Lung (tissue), 12 donors: ENCODE results near the gene CNGB1. TPM values are rescaled to one million over a fixed set of nuclear protein-coding genes. Genes with fewer than 3 reads are reported as not detected.

Source experiments
- ATAC-seq: fragments of 200-7000 bp; cut with Tn5 transposase; one replicate; pipeline ENCODE4 v1.9.1; 2020; ENCODE audit warnings: moderate number of reproducible peaks; ENCODE audit not compliant: insufficient read depth, low FRiP score
- DNase-seq, 3 donors: peaks; one replicate each; pipeline ENCODE4 v3.0.0-alpha.2; 2013 to 2017
- H3K27ac ChIP-seq, 2 donors: one replicate each; pipeline ENCODE4 v1.5.1; 2013; ENCODE audit warnings: mild to moderate bottlenecking in 2 of 2, moderate library complexity in 2 of 2, control low read depth in 1 of 2, inconsistent platforms in 1 of 2, low read depth in 1 of 2, low read length in 1 of 2
- H3K27me3 ChIP-seq, 3 donors: one replicate each; pipeline ENCODE4 v1.5.1; 2013; ENCODE audit warnings: low read length in 2 of 3; ENCODE audit not compliant: control insufficient read depth in 3 of 3, insufficient read depth in 3 of 3
- H3K36me3 ChIP-seq, 4 donors: one replicate each; pipeline ENCODE4 v1.5.1; 2013; ENCODE audit warnings: low read length in 4 of 4, mild to moderate bottlenecking in 1 of 4, moderate library complexity in 1 of 4; ENCODE audit not compliant: control insufficient read depth in 4 of 4, insufficient read depth in 4 of 4
- H3K4me1 ChIP-seq, 5 donors: one replicate each; pipeline ENCODE4 v1.5.1; 2013; ENCODE audit warnings: low read length in 5 of 5, mild to moderate bottlenecking in 2 of 5, moderate library complexity in 1 of 5; ENCODE audit not compliant: control insufficient read depth in 5 of 5, insufficient read depth in 5 of 5
- H3K4me3 ChIP-seq: one replicate; pipeline ENCODE4 v1.5.1; 2013; ENCODE audit warnings: mild to moderate bottlenecking, control low read depth, moderate library complexity
- H3K9ac ChIP-seq, 2 donors: one replicate each; pipeline ENCODE4 v1.5.1; 2013; ENCODE audit warnings: low read length in 2 of 2, control low read depth in 1 of 2; ENCODE audit not compliant: insufficient read depth in 1 of 2
- H3K9me3 ChIP-seq, 4 donors: one replicate each; pipeline ENCODE4 v1.5.1; 2013; ENCODE audit warnings: low read length in 3 of 4, mild to moderate bottlenecking in 1 of 4, moderate library complexity in 1 of 4; ENCODE audit not compliant: control insufficient read depth in 4 of 4, insufficient read depth in 3 of 4
- WGBS, 2 donors: extraction: QIAGEN DNeasy Blood & Tissue Kit; methylation state at CpG; one replicate each; pipeline ENCODE4 v1.1.7; 2013; 5-methylcytosine and 5-hydroxymethylcytosine counted together
- polyA plus RNA-seq, 2 donors: library from polyadenylated mRNA; stranded (reverse); fragments of 200-250 nt; gene quantifications; one replicate each; pipeline ENCODE4 v1.2.1, GENCODE V29; 2013
- total RNA-seq, 2 donors: library from RNA; depleted of rRNA in 1 of 2; stranded (reverse); fragments of >200 nt in 1 of 2; gene quantifications; one replicate each; pipeline ENCODE4 v1.2.1, GENCODE V29; 2014 to 2021
- TF ChIP-seq, protein P1 (sequence below): IDR thresholded peaks from 2 replicates; pipeline ENCODE4 v1.5.1; 2012; ENCODE audit warnings: mild to moderate bottlenecking; ENCODE audit errors: control extremely low read depth, extremely low read depth
- donor health status: control.
- donor health status: control.
- donor health status: Bipolar disorder and iron deficiency.
- donor health status: healthy.
- donor health status: DM: yes; HTN: yes; CAD: no.

The CNGB1 gene
- total and polyA plus RNA-seq, 4 donors: 0.14 to 0.43 (median 0.19) TPM

DNA sequence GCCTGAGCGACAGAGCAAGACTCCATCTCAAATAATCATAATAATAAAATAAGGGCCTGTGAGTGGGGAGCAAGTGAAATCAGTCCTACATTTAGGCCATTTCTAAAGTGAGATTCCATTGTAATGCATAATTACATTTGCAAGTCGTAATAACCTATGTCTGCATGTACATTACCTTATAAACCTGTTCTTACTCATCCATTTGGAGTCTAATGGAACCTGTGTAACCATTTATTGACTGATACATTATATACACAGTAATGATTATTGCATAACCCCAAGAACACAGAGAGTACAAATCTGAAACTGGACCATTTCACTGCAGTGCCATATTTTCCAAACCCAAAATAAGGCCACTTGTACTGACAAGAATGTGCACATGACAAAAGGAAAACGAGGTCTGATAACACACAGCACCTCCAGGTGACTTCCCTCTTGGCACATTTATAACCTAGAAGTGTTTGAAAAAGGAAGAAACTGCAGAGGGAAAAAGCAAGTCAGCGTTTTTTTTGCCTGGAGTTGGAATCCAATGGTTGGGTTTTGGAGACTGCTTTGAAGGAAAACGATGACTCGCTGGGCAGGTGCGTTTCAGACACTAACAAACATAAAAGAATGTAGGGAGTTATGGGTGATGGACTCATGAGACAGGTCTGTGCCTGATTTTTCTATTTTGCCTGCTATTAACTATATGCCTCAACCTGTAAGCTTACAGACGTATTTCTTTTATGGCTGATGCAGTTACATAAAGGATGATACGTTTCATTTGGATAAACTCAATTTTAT is 105.0 kb downstream of the CNGB1 start:
- TF ChIP-seq, protein P1, sequence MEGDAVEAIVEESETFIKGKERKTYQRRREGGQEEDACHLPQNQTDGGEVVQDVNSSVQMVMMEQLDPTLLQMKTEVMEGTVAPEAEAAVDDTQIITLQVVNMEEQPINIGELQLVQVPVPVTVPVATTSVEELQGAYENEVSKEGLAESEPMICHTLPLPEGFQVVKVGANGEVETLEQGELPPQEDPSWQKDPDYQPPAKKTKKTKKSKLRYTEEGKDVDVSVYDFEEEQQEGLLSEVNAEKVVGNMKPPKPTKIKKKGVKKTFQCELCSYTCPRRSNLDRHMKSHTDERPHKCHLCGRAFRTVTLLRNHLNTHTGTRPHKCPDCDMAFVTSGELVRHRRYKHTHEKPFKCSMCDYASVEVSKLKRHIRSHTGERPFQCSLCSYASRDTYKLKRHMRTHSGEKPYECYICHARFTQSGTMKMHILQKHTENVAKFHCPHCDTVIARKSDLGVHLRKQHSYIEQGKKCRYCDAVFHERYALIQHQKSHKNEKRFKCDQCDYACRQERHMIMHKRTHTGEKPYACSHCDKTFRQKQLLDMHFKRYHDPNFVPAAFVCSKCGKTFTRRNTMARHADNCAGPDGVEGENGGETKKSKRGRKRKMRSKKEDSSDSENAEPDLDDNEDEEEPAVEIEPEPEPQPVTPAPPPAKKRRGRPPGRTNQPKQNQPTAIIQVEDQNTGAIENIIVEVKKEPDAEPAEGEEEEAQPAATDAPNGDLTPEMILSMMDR: no peak
- no peak overlapping the region for H3K27ac ChIP-seq
- WGBS, 2 donors: 69 to 78% methylated on average over 9 of the region's 9 CpGs
- H3K27me3 ChIP-seq: no peaks in the 10 kb centered on the region
- H3K4me1 ChIP-seq: peaks cover 0 to 11% (median 0%) of the 10 kb centered on the region in 5 donors
- H3K4me3 ChIP-seq: no peak overlapping the region
- ATAC-seq: no peak
- H3K9me3 ChIP-seq: no peaks in the 10 kb centered on the region
- DNase-seq: no peak
- H3K9ac ChIP-seq: no peak overlapping the region
- no peaks in the 10 kb centered on the region for H3K36me3 ChIP-seq

DNA sequence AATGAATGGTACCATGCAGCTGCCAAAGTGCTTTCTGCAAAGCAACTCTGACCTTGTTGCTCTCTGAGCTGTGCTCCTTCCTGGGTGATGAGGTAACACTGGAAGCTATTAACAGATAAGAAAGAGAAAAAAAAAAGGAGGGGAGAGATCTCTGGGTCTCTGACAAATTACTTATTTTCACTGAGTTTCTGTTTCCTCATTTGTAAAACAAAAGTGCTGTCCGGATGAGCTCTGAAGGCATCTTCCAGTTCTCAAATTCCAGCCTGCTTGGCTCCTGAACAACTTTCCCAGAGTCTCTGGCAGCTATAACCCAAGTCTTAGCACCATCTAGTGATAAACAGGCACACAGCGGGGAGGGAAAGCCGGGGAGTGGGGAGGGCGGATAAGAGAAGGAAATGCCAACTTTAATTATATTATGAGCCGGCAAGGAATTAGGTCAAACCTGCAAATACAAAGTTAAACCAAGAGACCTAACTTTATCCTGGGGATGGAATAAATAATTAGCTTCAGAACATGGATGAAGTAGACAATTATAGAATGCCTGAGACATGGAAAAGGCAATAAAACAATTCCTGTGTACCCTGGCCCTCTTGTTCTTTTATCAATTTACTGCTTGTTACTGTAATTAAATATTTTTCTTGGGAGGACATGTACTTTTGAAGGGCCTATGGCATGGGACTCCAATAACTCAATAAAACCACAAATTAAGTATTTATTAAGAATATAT is 107.3 kb downstream of the CNGB1 start:
- no peak overlapping the region for H3K27ac ChIP-seq

DNA sequence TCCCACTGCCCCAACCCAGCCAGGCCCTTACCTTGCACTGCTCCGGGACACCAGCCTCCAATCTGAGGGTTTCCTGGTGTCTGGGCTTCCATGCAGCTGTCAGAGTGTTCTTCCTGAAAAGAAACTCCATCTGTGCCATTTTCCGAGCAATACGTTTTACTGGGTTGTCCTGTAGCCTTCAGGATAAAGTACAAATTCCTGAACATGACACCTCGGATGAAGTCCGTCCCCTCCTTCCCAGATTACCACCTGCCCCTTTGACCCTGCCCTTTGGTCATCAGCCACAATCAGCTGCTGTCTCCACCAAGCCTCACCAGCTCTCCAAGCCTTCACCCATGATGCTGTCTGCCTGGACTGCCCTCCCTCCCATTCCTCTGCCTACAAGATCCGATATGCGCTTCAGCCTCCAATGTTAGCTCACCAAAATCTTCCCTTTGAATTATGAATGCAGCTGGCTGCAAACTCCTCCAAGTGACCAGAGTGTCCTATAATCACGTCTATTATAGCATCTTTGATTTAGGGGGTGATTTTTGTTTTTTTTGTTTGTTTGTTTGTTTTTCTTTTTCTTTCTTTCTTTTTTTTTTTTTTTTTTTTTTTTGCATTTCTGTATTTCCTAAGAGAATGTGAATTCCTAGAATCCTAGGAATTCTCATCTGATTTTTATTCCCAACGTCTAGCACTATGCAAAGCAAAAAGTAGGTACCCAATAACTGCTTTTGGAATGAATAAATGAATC is 108.1 kb downstream of the CNGB1 start:
- Histone ChIP-seq H3K4me3 (no peak overlapping the region), H3K36me3 (no peaks in the 10 kb centered on the region), H3K4me1 (peaks cover 0 to 11% (median 0%) of the 10 kb centered on the region in 5 donors), H3K9ac (no peak overlapping the region), H3K9me3 (no peaks in the 10 kb centered on the region), H3K27me3 (no peaks in the 10 kb centered on the region), H3K27ac (no peak overlapping the region)
- TF ChIP-seq, protein P1: no peak
- peak in 1 of 3 donors; percentile 13 for DNase-seq
- WGBS, 2 donors: 71 to 79% methylated on average over 9 of the region's 9 CpGs
- ATAC-seq: no peak

More for the DNA sequence above, 107.3 kb downstream of the CNGB1 start:
- no peaks in the 10 kb centered on the region for H3K36me3 ChIP-seq
- WGBS, 2 donors: 4 to 5% methylated on average over 5 of the region's 5 CpGs
- peak; percentile 88 for ATAC-seq
- TF ChIP-seq, protein P1: peak; percentile 51
- no peak overlapping the region for H3K9ac ChIP-seq
- H3K4me1 ChIP-seq: peaks cover 0 to 11% (median 0%) of the 10 kb centered on the region in 5 donors
- H3K27me3 ChIP-seq: no peaks in the 10 kb centered on the region
- peak; percentile 81 to 91 (median 86) for DNase-seq
- H3K9me3 ChIP-seq: no peaks in the 10 kb centered on the region
- H3K4me3 ChIP-seq: no peak overlapping the region
